ENCODE results near the gene FLT3. TPM values are rescaled to one million over a fixed set of nuclear protein-coding genes. Genes with fewer than 3 reads are reported as not detected.

Gene FLT3
- total RNA-seq, 4 donors from 2014 or later = 0.06 to 1.8 (median 0.53) TPM

DNA sequence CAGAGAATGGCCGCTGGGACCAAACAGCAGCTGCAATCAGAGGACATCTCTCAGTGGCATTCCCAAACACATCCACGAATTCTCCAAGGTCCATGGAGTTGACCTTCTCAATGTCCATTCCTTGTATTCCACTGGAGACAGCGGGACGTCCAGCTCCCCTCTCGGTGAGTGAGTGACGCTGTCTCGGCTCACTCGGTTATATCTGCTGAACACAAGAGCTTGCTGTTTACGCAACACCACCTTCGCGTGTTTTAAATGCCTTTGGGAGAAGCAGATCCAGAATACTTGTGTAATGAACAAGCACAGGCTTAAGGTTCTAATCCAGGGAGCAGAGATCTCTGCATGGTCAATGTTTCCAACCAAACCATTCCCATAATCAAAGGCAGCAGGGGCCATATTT lies 111.9 kb downstream of the FLT3 start, which contains the start of gene URAD:
TSS of gene URAD (minus strand) at position 174 of the 400 bp plus-strand sequence. CDS start at position 118, 56 bp downstream.
- TF ChIP-seq, protein P1, sequence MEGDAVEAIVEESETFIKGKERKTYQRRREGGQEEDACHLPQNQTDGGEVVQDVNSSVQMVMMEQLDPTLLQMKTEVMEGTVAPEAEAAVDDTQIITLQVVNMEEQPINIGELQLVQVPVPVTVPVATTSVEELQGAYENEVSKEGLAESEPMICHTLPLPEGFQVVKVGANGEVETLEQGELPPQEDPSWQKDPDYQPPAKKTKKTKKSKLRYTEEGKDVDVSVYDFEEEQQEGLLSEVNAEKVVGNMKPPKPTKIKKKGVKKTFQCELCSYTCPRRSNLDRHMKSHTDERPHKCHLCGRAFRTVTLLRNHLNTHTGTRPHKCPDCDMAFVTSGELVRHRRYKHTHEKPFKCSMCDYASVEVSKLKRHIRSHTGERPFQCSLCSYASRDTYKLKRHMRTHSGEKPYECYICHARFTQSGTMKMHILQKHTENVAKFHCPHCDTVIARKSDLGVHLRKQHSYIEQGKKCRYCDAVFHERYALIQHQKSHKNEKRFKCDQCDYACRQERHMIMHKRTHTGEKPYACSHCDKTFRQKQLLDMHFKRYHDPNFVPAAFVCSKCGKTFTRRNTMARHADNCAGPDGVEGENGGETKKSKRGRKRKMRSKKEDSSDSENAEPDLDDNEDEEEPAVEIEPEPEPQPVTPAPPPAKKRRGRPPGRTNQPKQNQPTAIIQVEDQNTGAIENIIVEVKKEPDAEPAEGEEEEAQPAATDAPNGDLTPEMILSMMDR (IDR thresholded peaks at IDR 0.05) = no peak
- TF ChIP-seq EP300 (IDR thresholded peaks at IDR 0.05) (no peak), POLR2AphosphoS5 (IDR thresholded peaks at IDR 0.05) (no peak), POLR2A (IDR thresholded peaks at IDR 0.05; ENCODE audit: low read depth) (no peak)
- Histone ChIP-seq H3K36me3 (no peaks in the 10 kb centered on the region), H3K4me1 (no peaks in the 10 kb centered on the region), H3K27ac (replicated peaks in 1 of 4) (no peak within 1 kb of the TSS), H3K4me3 (no peak within 1 kb of the TSS), H3K9me3 (no peaks in the 10 kb centered on the region), H3K27me3 (peaks cover 0 to 62% (median under 1%) of the 10 kb centered on the region in 4 donors)
- intact Hi-C loops (cut with DNase I) = loop anchor here (10.0 kb wide), 1 partner anchor 454 kb away; no protein-coding TSS in a partner anchor
- DNase-seq (ENCODE audit: extremely low spot score) = no peak
- WGBS = 71% methylated on average over 11 of the region's 11 CpGs

DNA sequence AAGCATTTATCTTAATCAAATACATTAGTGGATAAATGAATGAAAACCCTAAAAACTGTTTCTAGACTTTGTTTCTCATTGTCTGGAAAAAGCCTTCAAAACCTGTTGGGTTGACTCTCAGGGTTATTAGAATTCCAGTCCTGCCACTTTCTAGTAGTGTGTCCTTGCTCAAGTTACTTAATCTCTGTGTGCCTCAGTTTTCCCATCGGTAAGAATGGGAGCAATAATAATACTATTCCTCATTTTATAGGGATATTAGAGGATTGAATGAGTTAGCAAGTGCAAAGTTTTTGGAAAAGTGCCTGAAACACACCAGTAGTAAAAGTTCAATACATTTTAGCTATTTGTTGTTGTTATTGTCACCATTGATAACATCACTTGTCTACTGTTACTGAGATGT lies 114.8 kb downstream of the FLT3 start:
- Histone ChIP-seq H3K4me3 (no peak overlapping the region), H3K27ac (replicated peaks in 1 of 4) (no peak overlapping the region), H3K4me1 (peaks cover 0 to 3% (median 2%) of the 10 kb centered on the region in 4 donors), H3K27me3 (peaks cover 0 to 88% (median 20%) of the 10 kb centered on the region in 4 donors), H3K9me3 (no peaks in the 10 kb centered on the region), H3K36me3 (no peaks in the 10 kb centered on the region)
- no peak for TF ChIP-seq EP300 (IDR thresholded peaks at IDR 0.05)
- TF ChIP-seq, protein P1 (IDR thresholded peaks at IDR 0.05) = no peak
- no peak for TF ChIP-seq POLR2A (IDR thresholded peaks at IDR 0.05; ENCODE audit: low read depth)
- 82% methylated on average over 1 of the region's 1 CpG for WGBS
- no peak for DNase-seq (ENCODE audit: extremely low spot score)
- intact Hi-C loops (cut with DNase I) = loop anchor here (2.0 to 10.0 kb wide), 2 partner anchors 157 to 451 kb away; no protein-coding TSS in a partner anchor

DNA sequence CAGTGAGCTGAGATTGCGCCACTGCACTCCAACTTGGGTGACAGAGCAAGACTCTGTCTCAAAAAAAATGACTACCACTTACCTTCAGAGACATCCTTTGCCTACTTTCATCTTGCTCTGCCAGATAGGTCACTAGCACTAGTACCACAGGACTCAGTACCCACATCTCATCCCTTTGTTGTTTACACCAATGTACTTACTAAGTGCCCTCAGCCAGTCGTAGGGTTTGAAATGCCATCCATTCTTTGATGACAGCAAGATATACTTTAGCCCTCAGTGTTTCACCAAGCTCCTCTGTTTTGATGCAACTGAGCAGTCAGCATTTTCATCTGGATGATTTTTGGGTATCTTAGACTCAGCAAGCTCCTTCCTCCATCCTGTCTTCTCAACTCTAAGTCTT lies 118.0 kb downstream of the FLT3 start:
- Histone ChIP-seq H3K27ac (replicated peaks in 1 of 4) (no peak overlapping the region), H3K4me1 (peaks cover 6 to 36% (median 32%) of the 10 kb centered on the region in 4 donors), H3K9me3 (no peaks in the 10 kb centered on the region), H3K4me3 (no peak overlapping the region), H3K36me3 (no peaks in the 10 kb centered on the region), H3K27me3 (peaks cover 0 to 93% (median 48%) of the 10 kb centered on the region in 4 donors)
- 57% methylated on average over 2 of the region's 2 CpGs for WGBS
- no peak for DNase-seq (ENCODE audit: extremely low spot score)
- TF ChIP-seq, protein P1 (IDR thresholded peaks at IDR 0.05) = no peak
- TF ChIP-seq POLR2A (IDR thresholded peaks at IDR 0.05; ENCODE audit: low read depth) = no peak
- TF ChIP-seq POLR2AphosphoS5 (IDR thresholded peaks at IDR 0.05) = no peak
- no peak for TF ChIP-seq EP300 (IDR thresholded peaks at IDR 0.05)
- intact Hi-C loops (cut with DNase I) = loop anchor here (5.0 to 10.0 kb wide), 2 partner anchors 448 to 620 kb away; no protein-coding TSS in a partner anchor

DNA sequence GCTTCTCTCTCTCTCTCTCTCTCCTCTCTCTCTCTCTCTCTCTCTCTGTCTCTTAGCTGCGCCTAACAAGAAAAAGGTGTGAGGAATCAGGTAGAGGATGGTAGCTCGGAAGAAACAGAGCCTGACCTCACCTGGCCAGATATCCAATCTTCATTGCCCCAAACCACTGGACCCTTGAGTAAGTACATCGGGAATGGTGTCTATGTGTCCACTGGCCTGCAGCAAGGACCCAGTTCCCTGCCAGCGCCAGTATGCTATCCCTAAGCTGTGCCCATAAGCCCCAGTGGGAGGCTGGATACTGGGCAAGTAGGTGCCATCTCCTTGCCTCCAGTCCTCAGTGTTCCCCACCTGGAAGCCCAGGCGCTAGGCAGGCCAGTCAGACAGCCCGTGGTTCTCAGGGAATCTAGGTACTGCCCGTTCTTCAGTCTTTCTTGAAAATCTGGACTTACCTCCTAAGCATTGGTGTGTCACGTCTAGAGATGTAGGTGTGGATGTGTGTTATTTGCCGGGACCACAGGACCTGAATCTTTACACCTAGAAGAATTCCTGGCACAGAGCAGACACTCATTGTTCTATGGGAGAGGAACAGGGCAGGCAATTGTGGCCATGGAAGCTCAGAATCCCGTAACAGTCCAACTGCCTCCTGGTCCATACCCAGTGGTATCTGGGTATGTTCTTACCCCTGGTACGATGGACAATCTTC lies 119.2 kb downstream of the FLT3 start:
- no peak for DNase-seq (ENCODE audit: extremely low spot score)

More for the DNA sequence above, 119.2 kb downstream of the FLT3 start:
- Histone ChIP-seq H3K27me3 (peaks cover 0 to 96% (median 57%) of the 10 kb centered on the region in 4 donors), H3K4me1 (peaks cover 6 to 37% (median 32%) of the 10 kb centered on the region in 4 donors), H3K27ac (replicated peaks in 1 of 4) (no peak overlapping the region), H3K9me3 (no peaks in the 10 kb centered on the region), H3K4me3 (no peak overlapping the region), H3K36me3 (no peaks in the 10 kb centered on the region)
- intact Hi-C loops (cut with DNase I) = loop anchor here (5.0 to 10.0 kb wide), 2 partner anchors 446 to 619 kb away; no protein-coding TSS in a partner anchor
- WGBS = 37% methylated on average over 9 of the region's 11 CpGs
- TF ChIP-seq EP300 (IDR thresholded peaks at IDR 0.05) = no peak
- TF ChIP-seq POLR2A (IDR thresholded peaks at IDR 0.05; ENCODE audit: low read depth) = no peak
- TF ChIP-seq POLR2AphosphoS5 (IDR thresholded peaks at IDR 0.05) = no peak
- TF ChIP-seq, protein P1 (IDR thresholded peaks at IDR 0.05) = no peak

Data from esophagus muscularis mucosa (tissue), 4 donors.